ENCODE measurements around the gene DEXI.

- peak; percentile 67 for TF ChIP-seq POLR2AphosphoS5 (IDR thresholded peaks at IDR 0.05; ENCODE audit: low read depth, low read length)
- TF ChIP-seq SIN3A (IDR thresholded peaks at IDR 0.05; ENCODE audit: borderline replicate concordance, insufficient read depth, low read length) = no peak
Observed at GRCh38 chr16:10942352-10943063, at the start of gene DEXI.

All from PFSK-1 (cell line).